Upper lobe of left lung (tissue), 6 donors: ENCODE measurements around the gene HAUS2. TPM values are rescaled to one million over a fixed set of nuclear protein-coding genes. Genes with fewer than 3 reads are reported as not detected.
A peak's percentile ranks its signal among the peaks of the same experiment; 100 is the strongest.

Experiments used
- ATAC-seq, 2 donors: fragments of 200-7000 bp; cut with Tn5 transposase; one replicate each; pipeline ENCODE4 v1.9.1; 2022; ENCODE audit warnings: mild to moderate bottlenecking in 2 of 2, moderate library complexity in 2 of 2; ENCODE audit not compliant: low FRiP score in 2 of 2
- DNase-seq, 2 donors: peaks; one replicate each; pipeline ENCODE4 v3.0.0-alpha.2; 2019 to 2020
- H3K27ac ChIP-seq, 4 donors: fragments of 200-600 bp; sonication (generic); one replicate each; pipeline ENCODE4 v1.5.1; 2016 to 2019
- H3K27me3 ChIP-seq, 4 donors: fragments of 200-600 bp; sonication (generic); one replicate each; pipeline ENCODE4 v1.5.1; 2017 to 2019
- H3K36me3 ChIP-seq, 4 donors: fragments of 200-600 bp; sonication (generic); one replicate each; pipeline ENCODE4 v1.5.1; 2016 to 2019
- H3K4me1 ChIP-seq, 4 donors: fragments of 200-600 bp; sonication (generic); one replicate each; pipeline ENCODE4 v1.5.1; 2018 to 2019
- H3K4me3 ChIP-seq, 4 donors: fragments of 200-600 bp; sonication (generic); one replicate each; pipeline ENCODE4 v1.5.1; 2017 to 2019; ENCODE audit warnings: mild to moderate bottlenecking in 2 of 4, moderate library complexity in 1 of 4
- H3K9me3 ChIP-seq, 4 donors: fragments of 200-600 bp; sonication (generic); one replicate each; pipeline ENCODE4 v1.5.1; 2018 to 2019
- EP300 ChIP-seq, 4 donors: sonication (generic); formaldehyde crosslinking; IDR thresholded peaks; one replicate each; pipeline ENCODE4 v1.5.1; 2017; ENCODE audit warnings: antibody characterized with exemption in 4 of 4, control low read depth in 2 of 4
- POLR2A ChIP-seq, 4 donors: fragments of 450-650 bp; IDR thresholded peaks; one replicate each; pipeline ENCODE4 v1.5.1; 2016 to 2017; ENCODE audit warnings: antibody characterized with exemption in 4 of 4, mild to moderate bottlenecking in 2 of 4
- POLR2AphosphoS5 ChIP-seq, 2 donors: sonication (generic); formaldehyde crosslinking; IDR thresholded peaks; one replicate each; pipeline ENCODE4 v1.5.1; 2017; ENCODE audit warnings: antibody characterized with exemption in 2 of 2
- WGBS, 2 donors: methylation state at CpG; one replicate each; pipeline ENCODE4 v1.1.5; 2017 to 2018; 5-methylcytosine and 5-hydroxymethylcytosine counted together
- total RNA-seq, 6 donors: library from RNA; depleted of rRNA in 4 of 6; stranded (reverse); fragments of >200 nt in 4 of 6; gene quantifications; one replicate each; pipeline versions ENCODE4 v1.1.0 to v1.2.1, GENCODE V29; 2016 to 2021
- TF ChIP-seq, protein P1 (sequence below), 6 experiments: fragments of 450-650 bp in 4 of 6; fragments of 200-600 bp in 2 of 6; sonication (generic) in 2 of 6; IDR thresholded peaks; one replicate each; pipeline ENCODE4 v1.5.1; 2016 to 2019; ENCODE audit warnings: antibody characterized with exemption in 6 of 6
- donor health status: DM: no; HTN: no; CAD: no; lungs with moderate emphysema.
- donor health status: DM: no; HTN: yes; CAD: no; lungs with severe emphysema.

The HAUS2 gene
- total RNA-seq, 6 donors from 2014 or later, result 10.2 to 31.9 (median 20.5) TPM

- H3K4me1 ChIP-seq, result peaks cover 45 to 63% (median 54%) of the 10 kb centered on the region in 4 donors
- no peak overlapping the region for H3K4me3 ChIP-seq
- no peaks in the 10 kb centered on the region for H3K36me3 ChIP-seq
- TF ChIP-seq EP300 (IDR thresholded peaks at IDR 0.05), result no peak
- TF ChIP-seq POLR2AphosphoS5 (IDR thresholded peaks at IDR 0.05), result no peak
- no peak for TF ChIP-seq POLR2A (IDR thresholded peaks at IDR 0.05)
- TF ChIP-seq, protein P1, sequence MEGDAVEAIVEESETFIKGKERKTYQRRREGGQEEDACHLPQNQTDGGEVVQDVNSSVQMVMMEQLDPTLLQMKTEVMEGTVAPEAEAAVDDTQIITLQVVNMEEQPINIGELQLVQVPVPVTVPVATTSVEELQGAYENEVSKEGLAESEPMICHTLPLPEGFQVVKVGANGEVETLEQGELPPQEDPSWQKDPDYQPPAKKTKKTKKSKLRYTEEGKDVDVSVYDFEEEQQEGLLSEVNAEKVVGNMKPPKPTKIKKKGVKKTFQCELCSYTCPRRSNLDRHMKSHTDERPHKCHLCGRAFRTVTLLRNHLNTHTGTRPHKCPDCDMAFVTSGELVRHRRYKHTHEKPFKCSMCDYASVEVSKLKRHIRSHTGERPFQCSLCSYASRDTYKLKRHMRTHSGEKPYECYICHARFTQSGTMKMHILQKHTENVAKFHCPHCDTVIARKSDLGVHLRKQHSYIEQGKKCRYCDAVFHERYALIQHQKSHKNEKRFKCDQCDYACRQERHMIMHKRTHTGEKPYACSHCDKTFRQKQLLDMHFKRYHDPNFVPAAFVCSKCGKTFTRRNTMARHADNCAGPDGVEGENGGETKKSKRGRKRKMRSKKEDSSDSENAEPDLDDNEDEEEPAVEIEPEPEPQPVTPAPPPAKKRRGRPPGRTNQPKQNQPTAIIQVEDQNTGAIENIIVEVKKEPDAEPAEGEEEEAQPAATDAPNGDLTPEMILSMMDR (IDR thresholded peaks at IDR 0.05), result no peak
- H3K9me3 ChIP-seq, result no peaks in the 10 kb centered on the region
- ATAC-seq (no peak), DNase-seq (no peak)
- 38 to 64% methylated on average over 3 of the region's 3 CpGs for WGBS, 2 donors
- no peaks in the 10 kb centered on the region for H3K27me3 ChIP-seq
- H3K27ac ChIP-seq, result peak overlapping the region in 2 of 4 donors; percentile 13 to 19
Measured at GRCh38 chr15:42504631-42505030, 44.0 kb upstream of the HAUS2 start.

- no peaks in the 10 kb centered on the region for H3K27me3 ChIP-seq
- no peak for ATAC-seq
- 84 to 89% methylated on average over 4 of the region's 4 CpGs for WGBS, 2 donors
- H3K27ac ChIP-seq, result no peak overlapping the region
- no peaks in the 10 kb centered on the region for H3K9me3 ChIP-seq
- no peaks in the 10 kb centered on the region for H3K36me3 ChIP-seq
- H3K4me1 ChIP-seq, result peaks cover 36 to 61% (median 48%) of the 10 kb centered on the region in 4 donors
- TF ChIP-seq EP300 (IDR thresholded peaks at IDR 0.05), result no peak
- TF ChIP-seq POLR2AphosphoS5 (IDR thresholded peaks at IDR 0.05), result no peak
- TF ChIP-seq, protein P1 (IDR thresholded peaks at IDR 0.05), result no peak
- no peak for TF ChIP-seq POLR2A (IDR thresholded peaks at IDR 0.05)
- DNase-seq, result no peak
- no peak overlapping the region for H3K4me3 ChIP-seq
Measured at GRCh38 chr15:42507514-42507913, 41.1 kb upstream of the HAUS2 start.

- peak overlapping the region in 1 of 4 donors; percentile 40 for H3K27ac ChIP-seq
- H3K36me3 ChIP-seq, result peaks cover 0 to 4% (median under 1%) of the 10 kb centered on the region in 4 donors
- peak in 1 of 2 donors; percentile 70 for ATAC-seq
- 52 to 57% methylated on average over 9 of the region's 9 CpGs for WGBS, 2 donors
- no peaks in the 10 kb centered on the region for H3K9me3 ChIP-seq
- no peaks in the 10 kb centered on the region for H3K27me3 ChIP-seq
- no peak overlapping the region for H3K4me3 ChIP-seq
- peaks cover 30 to 60% (median 43%) of the 10 kb centered on the region in 4 donors for H3K4me1 ChIP-seq
- TF ChIP-seq EP300 (IDR thresholded peaks at IDR 0.05) (peak in 1 of 4 donors; percentile 7), POLR2A (IDR thresholded peaks at IDR 0.05) (no peak), POLR2AphosphoS5 (IDR thresholded peaks at IDR 0.05) (no peak)
- TF ChIP-seq, protein P1 (IDR thresholded peaks at IDR 0.05), result no peak
- DNase-seq, result no peak
Measured at GRCh38 chr15:42508263-42508690, 40.4 kb upstream of the HAUS2 start.

DNA sequence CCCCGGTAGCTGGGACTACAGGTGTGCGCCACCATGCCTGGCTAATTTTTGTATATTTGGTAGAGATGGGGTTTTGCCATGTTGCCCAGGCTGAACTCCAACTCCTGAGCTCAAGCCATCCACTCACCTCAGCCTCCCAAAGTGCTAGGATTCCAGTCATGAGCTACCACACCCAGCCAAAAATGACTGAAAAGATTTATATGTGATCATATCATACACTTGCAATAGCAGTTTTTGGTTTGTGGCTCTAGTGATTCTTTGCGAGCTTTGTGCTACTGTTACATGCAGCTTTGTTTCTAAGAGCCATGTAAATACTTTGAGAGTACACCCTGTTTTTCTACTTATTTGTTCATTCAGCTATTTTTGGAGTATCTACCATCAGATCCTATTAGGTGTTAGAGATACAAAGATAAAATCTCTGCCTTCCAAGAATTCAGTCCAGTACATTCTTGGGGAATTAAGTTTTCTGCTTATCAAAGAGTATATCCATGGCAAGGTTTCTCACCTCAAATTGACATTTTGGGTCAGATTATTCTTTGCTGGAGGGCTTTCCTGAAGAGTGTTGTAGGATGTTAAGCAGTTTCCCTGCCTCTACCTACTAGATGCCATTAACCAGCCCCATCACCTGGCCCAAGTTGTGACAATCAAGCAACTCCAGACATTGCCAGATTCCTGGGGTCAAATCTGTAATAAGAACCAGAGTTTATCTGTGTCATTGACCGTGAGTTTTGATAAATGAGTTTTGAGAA lies 38.2 kb upstream of the HAUS2 start:
- Histone ChIP-seq H3K27ac (peak overlapping the region; percentile 59 to 84 (median 72)), H3K9me3 (no peaks in the 10 kb centered on the region)
- peak in 1 of 2 donors; percentile 15 for ATAC-seq

More for the DNA sequence above, 38.2 kb upstream of the HAUS2 start:
- TF ChIP-seq EP300 (IDR thresholded peaks at IDR 0.05) (no peak), POLR2A (IDR thresholded peaks at IDR 0.05) (no peak), POLR2AphosphoS5 (IDR thresholded peaks at IDR 0.05) (no peak)
- TF ChIP-seq, protein P1 (IDR thresholded peaks at IDR 0.05), result no peak
- DNase-seq, result no peak
- WGBS, 2 donors, result 78 to 79% methylated on average over 4 of the region's 4 CpGs
- Histone ChIP-seq H3K36me3 (peaks cover 0 to 23% (median 19%) of the 10 kb centered on the region in 4 donors), H3K4me1 (peaks cover 22 to 39% (median 29%) of the 10 kb centered on the region in 4 donors), H3K4me3 (peak overlapping the region in 1 of 4 donors; percentile 22), H3K27me3 (no peaks in the 10 kb centered on the region)
